Measurements from ENCODE around the gene DUS2.

DNA sequence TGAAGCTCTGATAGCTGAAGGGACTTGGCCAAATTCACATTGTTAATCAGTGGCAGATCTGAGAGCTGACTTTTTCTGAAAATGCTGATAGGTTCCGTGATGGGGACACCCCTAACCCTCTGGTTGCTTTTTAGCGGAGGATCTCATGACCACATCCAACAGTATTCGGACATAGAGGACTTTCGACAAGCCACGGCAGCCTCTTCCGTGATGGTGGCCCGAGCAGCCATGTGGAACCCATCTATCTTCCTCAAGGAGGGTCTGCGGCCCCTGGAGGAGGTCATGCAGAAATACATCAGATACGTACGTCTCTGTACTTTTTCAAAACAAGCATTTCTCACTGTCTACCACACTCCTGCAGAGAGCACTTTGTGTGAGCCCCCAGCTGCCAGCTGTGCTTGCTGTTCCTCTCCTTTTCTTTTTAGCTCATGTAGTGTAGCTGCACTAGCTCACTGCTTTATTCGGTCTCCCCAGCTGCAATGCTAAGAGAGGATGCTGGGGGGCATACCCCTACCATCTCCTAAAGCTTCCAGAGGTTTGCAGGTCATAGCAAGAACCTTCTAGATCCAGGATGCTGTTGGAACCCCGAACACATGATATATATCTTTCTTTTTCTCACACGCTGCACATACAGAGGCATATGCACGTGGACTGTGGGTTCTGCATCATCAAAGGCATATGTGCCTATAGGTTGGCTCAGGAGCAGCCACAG lies 47.9 kb downstream of the DUS2 start:
- TF ChIP-seq, protein P1, sequence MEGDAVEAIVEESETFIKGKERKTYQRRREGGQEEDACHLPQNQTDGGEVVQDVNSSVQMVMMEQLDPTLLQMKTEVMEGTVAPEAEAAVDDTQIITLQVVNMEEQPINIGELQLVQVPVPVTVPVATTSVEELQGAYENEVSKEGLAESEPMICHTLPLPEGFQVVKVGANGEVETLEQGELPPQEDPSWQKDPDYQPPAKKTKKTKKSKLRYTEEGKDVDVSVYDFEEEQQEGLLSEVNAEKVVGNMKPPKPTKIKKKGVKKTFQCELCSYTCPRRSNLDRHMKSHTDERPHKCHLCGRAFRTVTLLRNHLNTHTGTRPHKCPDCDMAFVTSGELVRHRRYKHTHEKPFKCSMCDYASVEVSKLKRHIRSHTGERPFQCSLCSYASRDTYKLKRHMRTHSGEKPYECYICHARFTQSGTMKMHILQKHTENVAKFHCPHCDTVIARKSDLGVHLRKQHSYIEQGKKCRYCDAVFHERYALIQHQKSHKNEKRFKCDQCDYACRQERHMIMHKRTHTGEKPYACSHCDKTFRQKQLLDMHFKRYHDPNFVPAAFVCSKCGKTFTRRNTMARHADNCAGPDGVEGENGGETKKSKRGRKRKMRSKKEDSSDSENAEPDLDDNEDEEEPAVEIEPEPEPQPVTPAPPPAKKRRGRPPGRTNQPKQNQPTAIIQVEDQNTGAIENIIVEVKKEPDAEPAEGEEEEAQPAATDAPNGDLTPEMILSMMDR (conservative IDR thresholded peaks at IDR 0.05 in 1 of 2, IDR thresholded peaks at IDR 0.05 in 1 of 2; ENCODE audit: extremely low read depth in 1 of 2, insufficient read depth in 1 of 2, low read depth in 1 of 2, low read length in 2 of 2), result no peak
- no peak for TF ChIP-seq EZH2 (IDR thresholded peaks at IDR 0.05; ENCODE audit: borderline replicate concordance, low read length)

Measured in mammary epithelial cell (primary cell).